BLaER1 treated with 17β-estradiol and CSF1 and Interleukin-3, amounts not matched to agents 10 nM and 100 nM (cell line): ENCODE measurements around the gene RIPK4.
A peak's percentile ranks its signal among the peaks of the same experiment; 100 is the strongest.

Experiments used
- H3K27ac ChIP-seq, 11 experiments: shearing (Covaris generic); formaldehyde crosslinking; 2 replicates each; pipeline ENCODE4 v1.8.1; 2022
- H3K27me3 ChIP-seq, 11 experiments: shearing (Covaris generic); formaldehyde crosslinking; 2 replicates each; pipeline ENCODE4 v1.8.1; 2022
- H3K36me3 ChIP-seq, 11 experiments: shearing (Covaris generic); formaldehyde crosslinking; 2 replicates each; pipeline ENCODE4 v1.8.1; 2022
- H3K4me1 ChIP-seq, 10 experiments: shearing (Covaris generic); formaldehyde crosslinking; 2 replicates each; pipeline ENCODE4 v1.8.1; 2022
- H3K4me2 ChIP-seq, 11 experiments: shearing (Covaris generic); formaldehyde crosslinking; 2 replicates each; pipeline ENCODE4 v1.8.1; 2022
- H3K4me3 ChIP-seq, 10 experiments: shearing (Covaris generic); formaldehyde crosslinking; 2 replicates each; pipeline ENCODE4 v1.8.1; 2022
- H3K9ac ChIP-seq, 11 experiments: shearing (Covaris generic); formaldehyde crosslinking; 2 replicates each; pipeline ENCODE4 v1.8.1; 2022
- H3K9me3 ChIP-seq, 11 experiments: shearing (Covaris generic); formaldehyde crosslinking; replicated peaks in 1 of 11; 2 replicates each; pipeline ENCODE4 v1.8.1; 2022
- H4K20me1 ChIP-seq, 11 experiments: shearing (Covaris generic); formaldehyde crosslinking; 2 replicates each; pipeline ENCODE4 v1.8.1; 2022
- Cebpa-rat ChIP-seq, 11 experiments: shearing (Covaris generic); IDR thresholded peaks; 2 replicates each; pipeline ENCODE4 v1.8.1; 2022

RIPK4 gene

GRCh38 chr21:41755258-41755933, 11.5 kb downstream of the RIPK4 start:
- H3K36me3 ChIP-seq, result no peaks in the 10 kb centered on the region

GRCh38 chr21:41754479-41754891, 12.4 kb downstream of the RIPK4 start:
- Histone ChIP-seq H3K9ac (peak overlapping the region in 1 of 11 experiments; percentile 46; a peak in 1 of 22 replicates), H3K4me3 (no peak overlapping the region), H3K27me3 (peaks cover 0 to 4% (median 0%) of the 10 kb centered on the region in 11 experiments; a peak in 4 of 22 replicates), H4K20me1 (no peaks in the 10 kb centered on the region), H3K4me2 (peak overlapping the region in 9 of 11 experiments; percentile 29 to 79 (median 68); a peak in 18 of 22 replicates), H3K36me3 (no peaks in the 10 kb centered on the region), H3K27ac (no peak overlapping the region), H3K4me1 (peaks cover 13 to 50% (median 39%) of the 10 kb centered on the region in 10 experiments), H3K9me3 (no peaks in the 10 kb centered on the region)
- TF ChIP-seq Cebpa-rat (IDR thresholded peaks at IDR 0.05), result no peak

More at GRCh38 chr21:41755258-41755933, 11.5 kb downstream of the RIPK4 start:
- no peaks in the 10 kb centered on the region for H3K9me3 ChIP-seq
- H3K4me2 ChIP-seq, result peak overlapping the region in 9 of 11 experiments; percentile 29 to 79 (median 68); a peak in 17 of 22 replicates
- peaks cover 4 to 13% (median 8%) of the 10 kb centered on the region in 11 experiments for H3K27me3 ChIP-seq
- TF ChIP-seq Cebpa-rat (IDR thresholded peaks at IDR 0.05), result no peak
- H3K27ac ChIP-seq, result no peak overlapping the region
- no peak overlapping the region for H3K4me3 ChIP-seq
- no peak overlapping the region for H3K9ac ChIP-seq
- peaks cover 13 to 46% (median 36%) of the 10 kb centered on the region in 10 experiments for H3K4me1 ChIP-seq
- no peaks in the 10 kb centered on the region for H4K20me1 ChIP-seq

- peak overlapping the region in 8 of 11 experiments; percentile 49 to 75 (median 64); a peak in 9 of 22 replicates for H3K4me2 ChIP-seq
- no peaks in the 10 kb centered on the region for H3K27me3 ChIP-seq
- no peaks in the 10 kb centered on the region for H3K9me3 ChIP-seq
- no peaks in the 10 kb centered on the region for H4K20me1 ChIP-seq
- no peak overlapping the region for H3K4me3 ChIP-seq
- peaks cover 13 to 50% (median 39%) of the 10 kb centered on the region in 10 experiments for H3K4me1 ChIP-seq
- TF ChIP-seq Cebpa-rat (IDR thresholded peaks at IDR 0.05), result no peak
- H3K36me3 ChIP-seq, result no peaks in the 10 kb centered on the region
- H3K9ac ChIP-seq, result no peak overlapping the region
- no peak overlapping the region for H3K27ac ChIP-seq
These were observed 13.6 kb downstream of the RIPK4 start for GRCh38 chr21:41753006-41753898.

GRCh38 chr21:41752231-41752681, 14.6 kb downstream of the RIPK4 start:
- Histone ChIP-seq H3K27ac (no peak overlapping the region), H3K9me3 (no peaks in the 10 kb centered on the region), H3K27me3 (no peaks in the 10 kb centered on the region), H3K4me1 (peaks cover 13 to 50% (median 39%) of the 10 kb centered on the region in 10 experiments), H3K36me3 (no peaks in the 10 kb centered on the region), H4K20me1 (no peaks in the 10 kb centered on the region), H3K4me3 (no peak overlapping the region), H3K4me2 (peak overlapping the region; percentile 47 to 75 (median 69); a peak in 21 of 22 replicates), H3K9ac (no peak overlapping the region)
- TF ChIP-seq Cebpa-rat (IDR thresholded peaks at IDR 0.05), result no peak

- Histone ChIP-seq H3K27me3 (no peaks in the 10 kb centered on the region), H3K4me2 (peak overlapping the region in 10 of 11 experiments; percentile 47 to 75 (median 70); a peak in 16 of 22 replicates), H3K36me3 (no peaks in the 10 kb centered on the region), H3K4me3 (no peak overlapping the region), H3K27ac (no peak overlapping the region), H3K9me3 (0 out of 22 replicates have a peak, but pooled peaks cover 0 to 2% (median 0%) of the 10 kb centered on the region in 11 experiments), H3K9ac (no peak overlapping the region), H3K4me1 (peaks cover 13 to 56% (median 45%) of the 10 kb centered on the region in 10 experiments), H4K20me1 (no peaks in the 10 kb centered on the region)
- TF ChIP-seq Cebpa-rat (IDR thresholded peaks at IDR 0.05), result no peak
These were observed 15.2 kb downstream of the RIPK4 start for GRCh38 chr21:41751611-41752011.

- H3K9me3 ChIP-seq, result 0 out of 22 replicates have a peak, but pooled peaks cover 0 to 5% (median 0%) of the 10 kb centered on the region in 11 experiments
- no peaks in the 10 kb centered on the region for H4K20me1 ChIP-seq
- peaks cover 13 to 63% (median 50%) of the 10 kb centered on the region in 10 experiments for H3K4me1 ChIP-seq
- H3K27me3 ChIP-seq, result no peaks in the 10 kb centered on the region
- no peaks in the 10 kb centered on the region for H3K36me3 ChIP-seq
- no peak overlapping the region for H3K27ac ChIP-seq
- H3K9ac ChIP-seq, result no peak overlapping the region
- no peak overlapping the region for H3K4me3 ChIP-seq
- peak in 3 of 11 experiments; percentile 23 to 24 (median 24); a peak in 2 of 22 replicates for TF ChIP-seq Cebpa-rat (IDR thresholded peaks at IDR 0.05)
- peak overlapping the region in 6 of 11 experiments; percentile 5 to 42 (median 9); a peak in 6 of 22 replicates for H3K4me2 ChIP-seq
These were observed 16.2 kb downstream of the RIPK4 start for GRCh38 chr21:41750532-41751151.

GRCh38 chr21:41750051-41750450, 16.8 kb downstream of the RIPK4 start:
- Histone ChIP-seq H3K9me3 (0 out of 22 replicates have a peak, but pooled peaks cover 0 to 5% (median 0%) of the 10 kb centered on the region in 11 experiments), H4K20me1 (no peaks in the 10 kb centered on the region), H3K27ac (no peak overlapping the region), H3K4me2 (peak overlapping the region in 6 of 11 experiments; percentile 5 to 42 (median 9); a peak in 4 of 22 replicates), H3K4me3 (no peak overlapping the region), H3K36me3 (no peaks in the 10 kb centered on the region), H3K9ac (no peak overlapping the region), H3K27me3 (no peaks in the 10 kb centered on the region), H3K4me1 (peaks cover 13 to 57% (median 44%) of the 10 kb centered on the region in 10 experiments)
- no peak for TF ChIP-seq Cebpa-rat (IDR thresholded peaks at IDR 0.05)

GRCh38 chr21:41749286-41749685, 17.6 kb downstream of the RIPK4 start:
- H4K20me1 ChIP-seq, result no peaks in the 10 kb centered on the region
- no peaks in the 10 kb centered on the region for H3K27me3 ChIP-seq
- H3K4me1 ChIP-seq, result peaks cover 13 to 50% (median 36%) of the 10 kb centered on the region in 10 experiments
- no peak overlapping the region for H3K27ac ChIP-seq
- no peak overlapping the region for H3K4me2 ChIP-seq
- no peak overlapping the region for H3K4me3 ChIP-seq
- 0 out of 22 replicates have a peak, but pooled peaks cover 0 to 5% (median 0%) of the 10 kb centered on the region in 11 experiments for H3K9me3 ChIP-seq
- no peak overlapping the region for H3K9ac ChIP-seq
- no peaks in the 10 kb centered on the region for H3K36me3 ChIP-seq
- no peak for TF ChIP-seq Cebpa-rat (IDR thresholded peaks at IDR 0.05)
